ENCODE data around the gene C12orf75.

C12orf75 gene

GRCh38 chr12:105322070-105322469 lies 8.4 kb upstream of the C12orf75 start:
- Histone ChIP-seq H3K79me2 (no peaks in the 10 kb centered on the region), H2AFZ (no peak overlapping the region), H3K9ac (no peak overlapping the region), H3K27ac (no peak overlapping the region), H3K36me3 (ENCODE audit: control insufficient read depth, insufficient read depth, low read length) (no peaks in the 10 kb centered on the region), H3K4me3 (ENCODE audit: low read depth, low read length) (no peak overlapping the region), H3K9me3 (ENCODE audit: control insufficient read depth, low read length) (no peaks in the 10 kb centered on the region), H3K4me2 (ENCODE audit: low read length) (no peak overlapping the region), H3K4me1 (no peaks in the 10 kb centered on the region), H3K27me3 (ENCODE audit: control insufficient read depth, insufficient read depth, low read length) (no peaks in the 10 kb centered on the region)
- TF ChIP-seq CTCF (IDR thresholded peaks at IDR 0.05): no peak

GRCh38 chr12:105324704-105325103 lies 5.8 kb upstream of the C12orf75 start:
- Histone ChIP-seq H3K36me3 (ENCODE audit: control insufficient read depth, insufficient read depth, low read length) (no peaks in the 10 kb centered on the region), H3K27me3 (ENCODE audit: control insufficient read depth, insufficient read depth, low read length) (no peaks in the 10 kb centered on the region), H3K27ac (no peak overlapping the region), H3K4me1 (no peaks in the 10 kb centered on the region), H3K9ac (no peak overlapping the region), H3K4me2 (ENCODE audit: low read length) (no peak overlapping the region), H2AFZ (no peak overlapping the region), H3K9me3 (ENCODE audit: control insufficient read depth, low read length) (no peaks in the 10 kb centered on the region), H3K79me2 (no peaks in the 10 kb centered on the region), H3K4me3 (ENCODE audit: low read depth, low read length) (no peak overlapping the region)
- TF ChIP-seq CTCF (IDR thresholded peaks at IDR 0.05): no peak

DNA sequence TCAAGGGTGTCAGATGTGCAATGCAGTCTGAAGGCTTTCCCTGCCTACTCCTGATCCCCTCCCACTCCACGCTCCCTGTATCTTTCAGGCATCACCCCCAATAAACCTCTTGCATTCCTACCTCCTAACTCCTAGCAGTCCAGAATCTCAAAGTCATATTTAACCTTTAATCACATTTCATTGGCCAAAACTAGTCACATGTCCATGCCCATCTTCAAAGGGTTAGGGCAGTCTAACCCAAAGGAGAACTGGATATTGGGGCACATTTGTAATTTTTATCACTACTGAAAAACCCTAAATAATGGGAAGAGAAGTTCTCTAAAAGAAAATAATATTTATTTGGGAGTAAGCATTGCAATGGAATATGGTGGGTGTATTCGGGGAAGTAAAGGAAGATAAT lies 5.4 kb upstream of the C12orf75 start:
- Histone ChIP-seq H3K4me2 (ENCODE audit: low read length) (no peak overlapping the region), H3K4me1 (peaks cover 3% of the 10 kb centered on the region), H3K4me3 (ENCODE audit: low read depth, low read length) (no peak overlapping the region), H3K9ac (no peak overlapping the region), H2AFZ (no peak overlapping the region), H3K27me3 (ENCODE audit: control insufficient read depth, insufficient read depth, low read length) (no peaks in the 10 kb centered on the region), H3K79me2 (no peaks in the 10 kb centered on the region), H3K36me3 (ENCODE audit: control insufficient read depth, insufficient read depth, low read length) (no peaks in the 10 kb centered on the region), H3K27ac (no peak overlapping the region), H3K9me3 (ENCODE audit: control insufficient read depth, low read length) (no peaks in the 10 kb centered on the region)
- no peak for TF ChIP-seq CTCF (IDR thresholded peaks at IDR 0.05)

DNA sequence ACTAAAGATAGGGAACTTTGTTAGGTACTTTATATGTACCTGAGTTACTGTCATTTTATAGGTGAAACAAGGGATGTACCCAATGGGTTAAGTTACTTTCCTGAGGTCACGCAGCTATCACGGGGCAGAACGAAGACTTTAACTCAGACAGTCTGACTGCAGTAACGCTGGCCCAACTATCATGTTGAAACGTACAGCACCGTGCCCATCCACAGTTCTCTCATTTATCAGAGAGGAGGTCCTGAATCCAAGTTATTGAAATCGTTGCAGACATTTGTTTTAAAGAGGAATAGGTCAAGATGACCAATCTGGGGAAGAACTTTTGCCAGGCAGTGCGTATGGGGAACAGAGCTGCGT lies 587 bp upstream of the C12orf75 start:
- Histone ChIP-seq H3K4me2 (ENCODE audit: low read length) (peak overlapping the region; percentile 64), H3K79me2 (no peaks in the 10 kb centered on the region), H3K9me3 (ENCODE audit: control insufficient read depth, low read length) (no peaks in the 10 kb centered on the region), H2AFZ (peak overlapping the region; percentile 47), H3K27ac (no peak overlapping the region), H3K4me3 (ENCODE audit: low read depth, low read length) (peak overlapping the region; percentile 29), H3K27me3 (ENCODE audit: control insufficient read depth, insufficient read depth, low read length) (no peaks in the 10 kb centered on the region), H3K9ac (no peak overlapping the region), H3K4me1 (peaks cover 3% of the 10 kb centered on the region), H3K36me3 (ENCODE audit: control insufficient read depth, insufficient read depth, low read length) (no peaks in the 10 kb centered on the region)
- no peak for TF ChIP-seq CTCF (IDR thresholded peaks at IDR 0.05)

- no peaks in the 10 kb centered on the region for H3K79me2 ChIP-seq
Measured at GRCh38 chr12:105330931-105331804, 677 bp downstream of the C12orf75 start.

More at GRCh38 chr12:105330931-105331804, 677 bp downstream of the C12orf75 start:
- no peaks in the 10 kb centered on the region for H3K9me3 ChIP-seq (ENCODE audit: control insufficient read depth, low read length)
- H2AFZ ChIP-seq: peak overlapping the region; percentile 89
- H3K4me2 ChIP-seq (ENCODE audit: low read length): peak overlapping the region; percentile 88
- H3K27me3 ChIP-seq (ENCODE audit: control insufficient read depth, insufficient read depth, low read length): no peaks in the 10 kb centered on the region
- no peak overlapping the region for H3K27ac ChIP-seq
- H3K4me1 ChIP-seq: peaks cover 3% of the 10 kb centered on the region
- H3K4me3 ChIP-seq (ENCODE audit: low read depth, low read length): peak overlapping the region; percentile 48
- H3K36me3 ChIP-seq (ENCODE audit: control insufficient read depth, insufficient read depth, low read length): no peaks in the 10 kb centered on the region
- no peak overlapping the region for H3K9ac ChIP-seq
- TF ChIP-seq CTCF (IDR thresholded peaks at IDR 0.05): no peak
